T-helper 9 cell (primary cell): ENCODE results near the gene MAG.
"Not testable (repeated sequence)": the region's sequence is repeated elsewhere in the genome, so short reads cannot be mapped to it uniquely, and the experiment has no call there.

Experiments
- DNase-seq: peaks from one replicate; pipeline ENCODE4 v3.0.0-alpha.2; 2020

MAG gene

GRCh38 chr19:35347930-35348298 lies 56.0 kb downstream of the MAG start:
- DNase-seq = no peak

- no peak for DNase-seq
Observed at GRCh38 chr19:35348911-35349611, 57.1 kb downstream of the MAG start.

GRCh38 chr19:35349614-35350521 lies 57.9 kb downstream of the MAG start:
- DNase-seq = no peak

GRCh38 chr19:35350591-35350990 lies 58.6 kb downstream of the MAG start:
- DNase-seq = no peak

- no peak for DNase-seq
Observed at GRCh38 chr19:35351411-35352176, 59.6 kb downstream of the MAG start.

GRCh38 chr19:35352177-35352447 lies 60.2 kb downstream of the MAG start:
- no peak for DNase-seq

- DNase-seq = peak; percentile 62
Observed at GRCh38 chr19:35352448-35353304, 60.7 kb downstream of the MAG start.

- no peak for DNase-seq
Observed at GRCh38 chr19:35353635-35354034, 61.7 kb downstream of the MAG start.

GRCh38 chr19:35354898-35355297 lies 62.9 kb downstream of the MAG start:
- DNase-seq = no peak

- no peak for DNase-seq
Observed at GRCh38 chr19:35355791-35356460, 64.0 kb downstream of the MAG start.

GRCh38 chr19:35357867-35358573 lies 66.1 kb downstream of the MAG start, which contains the start of gene FFAR3:
TSS of gene FFAR3 (plus strand) at chr19:35358460. CDS start at chr19:35358891, 431 bp downstream.
- no peak for DNase-seq

- not testable (repeated sequence) for DNase-seq
Observed at GRCh38 chr19:35358834-35359233, 66.9 kb downstream of the MAG start.

- not testable (repeated sequence) for DNase-seq
Observed at GRCh38 chr19:35359395-35359794, 67.4 kb downstream of the MAG start.

- not testable (repeated sequence) for DNase-seq
Observed at GRCh38 chr19:35360081-35360480, 68.1 kb downstream of the MAG start.

GRCh38 chr19:35360880-35361420 lies 69.0 kb downstream of the MAG start:
- DNase-seq = no peak

GRCh38 chr19:35362261-35363000 lies 70.5 kb downstream of the MAG start:
- DNase-seq = no peak

GRCh38 chr19:35363001-35363590 lies 71.1 kb downstream of the MAG start:
- no peak for DNase-seq
